Measurements from ENCODE around the gene ANTXR2.

DNA sequence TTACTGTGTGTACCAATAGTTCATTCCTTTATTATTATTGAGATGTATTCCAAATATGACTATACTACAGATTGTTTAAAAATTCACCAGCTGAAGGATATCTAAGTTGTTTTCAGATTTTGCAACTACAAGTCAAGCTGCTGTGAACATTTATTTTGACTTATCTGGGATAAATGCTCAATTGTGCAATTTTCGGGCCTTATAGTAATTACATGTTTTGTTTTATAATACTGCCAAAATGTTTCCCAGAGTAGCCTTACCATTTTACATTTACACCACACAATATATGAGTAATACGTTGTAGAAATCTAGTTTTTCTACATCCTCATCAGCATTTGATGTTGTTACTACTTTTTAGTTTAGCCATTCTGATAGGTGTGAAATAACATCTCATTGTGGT is 179.6 kb downstream of the ANTXR2 start:
- TF ChIP-seq CTCF (IDR thresholded peaks at IDR 0.05) (no peak), POLR2A (IDR thresholded peaks at IDR 0.05) (no peak)

All from lower leg skin (tissue), 3 donors.